ENCODE data around the gene SPOUT1. TPM values are rescaled to one million over a fixed set of nuclear protein-coding genes. Genes with fewer than 3 reads are reported as not detected.

The SPOUT1 gene
- total RNA-seq, 1 donor from 2014 or later, result 35.0 TPM

- DNase-seq (ENCODE audit: low spot score), result no peak
Measured at GRCh38 chr9:128838338-128838737, 8.7 kb upstream of the SPOUT1 start.

- no peak for DNase-seq (ENCODE audit: low spot score)
Measured at GRCh38 chr9:128836509-128837145, 7.0 kb upstream of the SPOUT1 start.

GRCh38 chr9:128835246-128836210 lies 5.9 kb upstream of the SPOUT1 start:
- DNase-seq (ENCODE audit: low spot score), result no peak

GRCh38 chr9:128833696-128834095 lies 4.1 kb upstream of the SPOUT1 start:
- DNase-seq (ENCODE audit: low spot score), result no peak

- no peak for DNase-seq (ENCODE audit: low spot score)
Measured at GRCh38 chr9:128828719-128829452, 708 bp downstream of the SPOUT1 start.

GRCh38 chr9:128828267-128828666 lies 1.3 kb downstream of the SPOUT1 start:
- no peak for DNase-seq (ENCODE audit: low spot score)

- no peak for DNase-seq (ENCODE audit: low spot score)
Measured at GRCh38 chr9:128825923-128826700, 3.5 kb downstream of the SPOUT1 start.

GRCh38 chr9:128824911-128825310 lies 4.7 kb downstream of the SPOUT1 start:
- DNase-seq (ENCODE audit: low spot score), result no peak

- DNase-seq (ENCODE audit: low spot score), result no peak
Measured at GRCh38 chr9:128823903-128824406, 5.6 kb downstream of the SPOUT1 start.

- no peak for DNase-seq (ENCODE audit: low spot score)
Measured at GRCh38 chr9:128823362-128823902, 6.2 kb downstream of the SPOUT1 start.

- DNase-seq (ENCODE audit: low spot score), result no peak
Measured at GRCh38 chr9:128822407-128823042, 7.1 kb downstream of the SPOUT1 start.

GRCh38 chr9:128821584-128822406 lies 7.8 kb downstream of the SPOUT1 start:
- no peak for DNase-seq (ENCODE audit: low spot score)

- no peak for DNase-seq (ENCODE audit: low spot score)
Measured at GRCh38 chr9:128820665-128821583, 8.7 kb downstream of the SPOUT1 start.

GRCh38 chr9:128819716-128820664 lies 9.6 kb downstream of the SPOUT1 start:
- DNase-seq (ENCODE audit: low spot score), result no peak

GRCh38 chr9:128818839-128819715 lies 10.5 kb downstream of the SPOUT1 start:
- DNase-seq (ENCODE audit: low spot score), result no peak
